Lower leg skin (tissue), 4 donors: ENCODE measurements around the gene GORASP1. TPM values are rescaled to one million over a fixed set of nuclear protein-coding genes. Genes with fewer than 3 reads are reported as not detected.
A peak's percentile ranks its signal among the peaks of the same experiment; 100 is the strongest.

Source experiments
- DNase-seq, 2 donors: peaks; one replicate each; pipeline ENCODE4 v3.0.0-alpha.2; 2019; ENCODE audit warnings: low spot score in 2 of 2
- H3K4me3 ChIP-seq: fragments of 200-600 bp; sonication (generic); 2 replicates; pipeline ENCODE4 v1.5.1; 2017; ENCODE audit warnings: mild to moderate bottlenecking, low read depth; ENCODE audit not compliant: poor library complexity, severe bottlenecking
- CTCF ChIP-seq, 3 donors: fragments of 450-650 bp; IDR thresholded peaks; one replicate each; pipeline ENCODE4 v1.5.1; 2016; ENCODE audit warnings: antibody characterized with exemption in 3 of 3, mild to moderate bottlenecking in 3 of 3, moderate library complexity in 2 of 3
- POLR2A ChIP-seq, 2 donors: fragments of 450-650 bp; IDR thresholded peaks; one replicate each; pipeline ENCODE4 v1.6.1; 2016 to 2017; ENCODE audit warnings: antibody characterized with exemption in 2 of 2, mild to moderate bottlenecking in 1 of 2, moderate library complexity in 1 of 2
- WGBS, 2 donors: methylation state at CpG; one replicate each; pipeline ENCODE4 v1.1.5; 2018; 5-methylcytosine and 5-hydroxymethylcytosine counted together
- intact Hi-C: fragments of 100-400 bp; cut with DNase I; formaldehyde crosslinking; loops from one replicate; pipeline ENCODE4 v1.15.0; 2023; ENCODE audit warnings: low total_unique reads
- total RNA-seq, 4 donors: library from RNA; depleted of rRNA; stranded (reverse); fragments of >200 nt; gene quantifications; one replicate each; pipeline ENCODE4 v1.1.0, GENCODE V29; 2016

The GORASP1 gene
- total RNA-seq: 10 to 100 TPM; 40.1 to 87.4 (median 56.4) TPM

- H3K4me3 ChIP-seq: peak within 1 kb of the TSS; percentile 83
- 1% methylated on average over 21 to 33 of the region's 74 CpGs for WGBS, 2 donors
- DNase-seq: peak; percentile 84 to 96
- TF ChIP-seq CTCF (IDR thresholded peaks at IDR 0.05) (no peak), POLR2A (IDR thresholded peaks at IDR 0.05) (no peak)
- intact Hi-C loops: no loop called here
Measured at GRCh38 chr3:39107388-39108199, at the start of gene GORASP1, which contains the start of gene TTC21A. Gene GORASP1, minus strand, starts transcription at chr3:39107627. Its CDS starts 86 bp downstream, at chr3:39107541. Gene TTC21A, plus strand, starts transcription at chr3:39107680. Its CDS starts 158 bp downstream, at chr3:39107838.

GRCh38 chr3:39156421-39156820 lies 49.0 kb upstream of the GORASP1 start:
- DNase-seq: peak in 1 of 2 donors; percentile 36
- intact Hi-C loops: no loop called here
- TF ChIP-seq POLR2A (IDR thresholded peaks at IDR 0.05) (no peak), CTCF (IDR thresholded peaks at IDR 0.05) (no peak)
- H3K4me3 ChIP-seq: no peak overlapping the region
- 60 to 76% methylated on average over 4 of the region's 4 CpGs for WGBS, 2 donors

GRCh38 chr3:39154280-39155021 lies 47.0 kb upstream of the GORASP1 start:
- no peak overlapping the region for H3K4me3 ChIP-seq

GRCh38 chr3:39153977-39154279 lies 46.5 kb upstream of the GORASP1 start:
- intact Hi-C loops: no loop called here
- 38 to 47% methylated on average over 9 of the region's 9 CpGs for WGBS, 2 donors
- no peak for TF ChIP-seq POLR2A (IDR thresholded peaks at IDR 0.05)
- TF ChIP-seq CTCF (IDR thresholded peaks at IDR 0.05): no peak

More at GRCh38 chr3:39154280-39155021, 47.0 kb upstream of the GORASP1 start:
- intact Hi-C loops: no loop called here
- peak in 1 of 2 donors; percentile 91 for DNase-seq
- 56 to 60% methylated on average over 18 of the region's 18 CpGs for WGBS, 2 donors
- TF ChIP-seq CTCF (IDR thresholded peaks at IDR 0.05) (no peak), POLR2A (IDR thresholded peaks at IDR 0.05) (no peak)

GRCh38 chr3:39150803-39151631 lies 43.6 kb upstream of the GORASP1 start:
- H3K4me3 ChIP-seq: peak overlapping the region; percentile 76
- TF ChIP-seq POLR2A (IDR thresholded peaks at IDR 0.05): no peak
- no peak for TF ChIP-seq CTCF (IDR thresholded peaks at IDR 0.05)
- WGBS, 2 donors: 18 to 23% methylated on average over 8 to 9 of the region's 9 CpGs
- DNase-seq: peak; percentile 78 to 98
- intact Hi-C loops: no loop called here

More at GRCh38 chr3:39153977-39154279, 46.5 kb upstream of the GORASP1 start:
- H3K4me3 ChIP-seq: no peak overlapping the region
- no peak for DNase-seq
